HG03103 (cell line): ENCODE results near the gene RPL13.

Source experiments
- ATAC-seq: cut with Tn5 transposase; IDR thresholded peaks from one replicate; pipeline ENCODE4 v1.9.1; 2021; ENCODE audit warnings: low read depth; ENCODE audit not compliant: unreplicated experiment

The RPL13 gene

GRCh38 chr16:89595330-89596060, 35.0 kb downstream of the RPL13 start:
- ATAC-seq = no peak

GRCh38 chr16:89596061-89596689, 35.7 kb downstream of the RPL13 start:
- ATAC-seq = no peak

- ATAC-seq = no peak
Measured at GRCh38 chr16:89596957-89597649, 36.6 kb downstream of the RPL13 start.

DNA sequence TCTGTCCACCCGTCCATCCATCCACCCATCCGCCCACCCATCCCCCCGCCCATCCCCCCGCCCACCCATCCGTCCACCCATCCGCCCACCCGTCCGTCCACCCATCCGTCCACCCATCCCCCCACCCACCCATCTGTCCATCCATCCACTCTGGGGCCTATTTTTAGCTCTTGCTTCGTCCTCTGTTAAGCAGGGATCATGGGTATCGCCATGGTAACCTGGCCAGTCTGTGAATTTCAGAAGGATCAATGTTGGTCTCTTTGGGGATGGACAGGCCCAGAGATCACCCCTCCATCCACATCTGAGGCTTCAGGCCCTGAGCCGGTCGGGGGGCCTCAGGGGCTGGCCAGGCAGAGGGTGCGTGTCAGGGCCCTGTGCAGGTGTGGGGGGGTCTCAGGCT, 37.7 kb downstream of the RPL13 start:
- no peak for ATAC-seq

GRCh38 chr16:89599451-89599858, 39.0 kb downstream of the RPL13 start:
- no peak for ATAC-seq

DNA sequence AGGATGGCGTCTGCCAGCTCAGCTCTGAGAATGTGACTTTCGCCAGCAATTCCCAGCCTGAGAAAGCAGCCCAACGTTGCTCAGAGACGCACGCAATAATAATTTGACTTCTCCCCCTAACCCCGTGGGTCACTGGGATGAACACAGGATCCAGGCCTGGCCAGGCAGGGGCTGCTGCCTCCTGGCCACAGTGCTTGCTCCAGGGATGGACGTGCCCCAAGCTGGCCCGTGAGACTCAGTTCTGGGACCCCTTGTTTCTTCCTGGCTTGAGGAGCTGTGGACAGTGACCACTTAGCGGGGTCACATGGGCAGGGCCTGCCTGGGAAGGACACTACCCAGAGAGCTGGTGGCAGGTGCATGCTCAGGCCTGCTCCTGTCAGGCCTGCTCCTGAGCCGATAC, 39.4 kb downstream of the RPL13 start:
- ATAC-seq = no peak

- no peak for ATAC-seq
Measured at GRCh38 chr16:89600427-89600826, 39.9 kb downstream of the RPL13 start.

GRCh38 chr16:89600956-89601355, 40.5 kb downstream of the RPL13 start:
- no peak for ATAC-seq

- no peak for ATAC-seq
Measured at GRCh38 chr16:89601906-89602272, 41.4 kb downstream of the RPL13 start.

- ATAC-seq = no peak
Measured at GRCh38 chr16:89602273-89602951, 41.9 kb downstream of the RPL13 start.

DNA sequence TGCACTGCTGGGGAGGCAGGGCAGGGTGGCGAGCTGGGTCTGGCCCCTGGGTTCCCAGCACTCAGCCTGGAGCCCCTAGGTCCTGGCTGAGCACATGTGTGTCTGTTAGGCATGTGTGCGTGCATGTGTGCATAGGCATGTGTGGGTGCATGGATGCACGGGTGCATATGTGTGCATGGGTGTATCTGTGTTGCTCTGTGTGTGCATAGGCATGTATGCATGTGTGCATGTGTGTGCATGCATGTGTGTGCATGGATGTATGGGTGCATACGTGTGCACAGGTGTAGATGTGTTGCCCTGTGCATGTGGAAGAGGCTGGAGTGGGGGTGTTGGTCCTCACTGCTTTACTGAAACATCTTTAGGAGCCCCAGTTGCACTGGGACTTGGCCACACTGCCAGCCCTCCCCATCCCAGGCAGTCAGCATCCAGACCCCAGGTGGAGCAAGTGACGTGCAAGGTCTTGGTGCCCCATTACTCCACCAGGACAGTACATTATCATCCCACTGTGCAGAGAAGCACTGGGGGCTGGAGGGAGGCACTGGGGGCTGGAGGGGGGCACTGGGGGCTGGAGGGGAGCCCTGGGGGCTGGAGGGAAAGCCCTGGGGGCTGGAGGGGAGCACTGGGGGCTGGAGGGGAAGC, 42.6 kb downstream of the RPL13 start:
- no peak for ATAC-seq

- no peak for ATAC-seq
Measured at GRCh38 chr16:89604764-89605163, 44.3 kb downstream of the RPL13 start.

- ATAC-seq = no peak
Measured at GRCh38 chr16:89605186-89605970, 44.9 kb downstream of the RPL13 start.

DNA sequence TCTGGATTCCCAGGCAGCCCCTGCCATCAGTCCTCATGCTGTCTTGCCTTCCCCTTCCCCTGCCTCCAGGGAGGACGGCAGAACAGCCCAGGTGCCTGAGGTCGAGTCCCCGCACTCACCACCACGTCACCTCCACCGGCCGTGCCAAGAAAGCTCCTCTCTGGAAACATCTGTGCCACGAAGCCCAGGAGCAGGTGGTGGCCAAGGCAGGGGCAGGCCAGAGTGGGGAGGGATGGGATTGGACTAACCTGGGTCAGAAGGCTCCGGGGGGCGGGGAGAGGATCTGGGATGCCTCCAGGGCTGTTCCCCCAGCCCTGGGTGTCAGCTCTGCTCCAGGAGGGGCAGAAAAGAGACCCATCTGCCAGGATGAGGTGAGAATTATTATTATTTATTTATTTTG, 45.5 kb downstream of the RPL13 start:
- ATAC-seq = no peak

GRCh38 chr16:89607453-89607852, 47.0 kb downstream of the RPL13 start:
- ATAC-seq = no peak

GRCh38 chr16:89607937-89608740, 47.7 kb downstream of the RPL13 start:
- no peak for ATAC-seq

- ATAC-seq = no peak
Measured at GRCh38 chr16:89610108-89610453, 49.6 kb downstream of the RPL13 start.

- ATAC-seq = no peak
Measured at GRCh38 chr16:89612415-89613166, 52.1 kb downstream of the RPL13 start.
